Panc1 (cell line): Measurements from ENCODE around the gene ATG16L2. TPM values are rescaled to one million over a fixed set of nuclear protein-coding genes. Genes with fewer than 3 reads are reported as not detected.
A peak's percentile ranks its signal among the peaks of the same experiment; 100 is the strongest.

Experiments
- ATAC-seq: fragments of 200-7000 bp; cut with Tn5 transposase; 2 replicates; pipeline ENCODE4 v1.9.1; 2020; ENCODE audit warnings: mild to moderate bottlenecking, moderate library complexity
- BruUV-seq: library from RNA; stranded (reverse); fragments of 400-500 nt; replicated peaks from 2 replicates; lab custom pipeline; 2021; lab: Mats Ljungman, UMichigan
- CTCF ChIA-PET: fragments of 300-600 bp; sonication (Branson Sonifier 250); formaldehyde crosslinking; loops from one replicate; lab custom pipeline; 2022; ENCODE audit warnings: antibody characterized with exemption; lab: Charles Lee
- POLR2A ChIA-PET: fragments of 300-600 bp; sonication (Branson Sonifier 250); formaldehyde crosslinking; loops from one replicate; lab custom pipeline; 2022; ENCODE audit warnings: antibody characterized with exemption; lab: Charles Lee
- DNase-seq: peaks from one replicate; pipeline ENCODE4 v3.0.0-alpha.2; 2010; ENCODE audit warnings: low read depth, low spot score
- H3K27ac ChIP-seq: 2 replicates; pipeline ENCODE4 v1.5.1; 2011; ENCODE audit warnings: mild to moderate bottlenecking, low read length, inconsistent platforms
- H3K27me3 ChIP-seq: fragments of 200-500 bp; sonication (Bioruptor generic); 2 replicates; pipeline ENCODE4 v1.6.0; 2014; ENCODE audit warnings: low read length, inconsistent platforms; ENCODE audit not compliant: control insufficient read depth, insufficient read depth
- H3K36me3 ChIP-seq: fragments of 200-500 bp; sonication (Bioruptor generic); 2 replicates; pipeline ENCODE4 v1.5.1; 2014; ENCODE audit warnings: inconsistent platforms, mild to moderate bottlenecking, low read length, moderate library complexity; ENCODE audit not compliant: control insufficient read depth, insufficient read depth
- H3K4me1 ChIP-seq: 2 replicates; pipeline ENCODE4 v1.5.1; 2011; ENCODE audit warnings: inconsistent platforms, mild to moderate bottlenecking, low read length, moderate library complexity; ENCODE audit not compliant: control insufficient read depth, insufficient read depth
- H3K4me3 ChIP-seq, 2 experiments: 2 replicates each; pipeline ENCODE4 v1.5.1; 2011 to 2012; ENCODE audit warnings: low read depth in 2 of 2, low read length in 2 of 2, mild to moderate bottlenecking in 2 of 2, inconsistent platforms in 1 of 2, moderate library complexity in 1 of 2
- H3K9me3 ChIP-seq: fragments of 200-500 bp; sonication (Bioruptor generic); 2 replicates; pipeline ENCODE4 v1.5.1; 2014; ENCODE audit warnings: low read depth, mild to moderate bottlenecking, inconsistent platforms, low read length, moderate library complexity; ENCODE audit not compliant: control insufficient read depth, insufficient read depth
- CTCF ChIP-seq: fragments of 450-650 bp; IDR thresholded peaks from 2 replicates; pipeline ENCODE4 v1.5.1; 2017; ENCODE audit warnings: mild to moderate bottlenecking
- POLR2AphosphoS5 ChIP-seq: IDR thresholded peaks from 2 replicates; pipeline ENCODE4 v1.6.1; 2012; ENCODE audit warnings: mild to moderate bottlenecking, low read depth, low read length, moderate library complexity
- REST ChIP-seq, 2 experiments: IDR thresholded peaks; 2 replicates each; pipeline ENCODE4 v1.6.1; 2011 to 2012; ENCODE audit warnings: low read depth in 2 of 2, control low read depth in 1 of 2, low read length in 1 of 2, mild to moderate bottlenecking in 1 of 2, moderate library complexity in 1 of 2; ENCODE audit not compliant: insufficient read depth in 1 of 2
- SIN3A ChIP-seq: IDR thresholded peaks from 2 replicates; pipeline ENCODE4 v1.6.1; 2012; ENCODE audit warnings: low read depth, mild to moderate bottlenecking, low read length, moderate library complexity, borderline replicate concordance; ENCODE audit not compliant: insufficient read depth
- TCF7L2 ChIP-seq: IDR thresholded peaks from 2 replicates; pipeline ENCODE4 v1.6.1; 2011; ENCODE audit warnings: mild to moderate bottlenecking, low read depth, low read length, inconsistent platforms
- in situ Hi-C: cut with HindIII; loops from 2 replicates; pipeline ENCODE4 v1.10.0; 2016; ENCODE audit warnings: low sequenced_read_pairs, low pct_unique_long_range_greater_than_20kb
- intact Hi-C: fragments of 100-400 bp; cut with micrococcal nuclease; formaldehyde crosslinking; loops from one replicate; pipeline ENCODE4 v1.10.0; 2022; ENCODE audit not compliant: unreplicated experiment
- total RNA-seq: library from RNA; stranded (reverse); gene quantifications from one replicate; pipeline ENCODE4 v1.2.1, GENCODE V29; 2021; ENCODE audit not compliant: unreplicated experiment

Gene ATG16L2
- total RNA-seq, 1 experiment from 2014 or later, result 14.6 TPM

- peaks cover 10% of the 10 kb centered on the region for H3K4me1 ChIP-seq
- DNase-seq (no peak), ATAC-seq (peak; percentile 0; the same call in 1 of the 2 replicates)
- ChIA-PET CTCF (interaction anchor here (0.6 to 1.5 kb wide), 4 partner anchors 60 to 331 kb away, joined by 4 to 10 read pairs (median 8); partner anchors contain the start of gene ARAP1), POLR2A (interaction anchor here (1.2 kb wide), 1 partner anchor 15 kb away, joined by 5 read pairs; no protein-coding TSS in a partner anchor)
- H3K36me3 ChIP-seq, result no peaks in the 10 kb centered on the region
- no TSS peak for BruUV-seq
- in situ Hi-C loops (no loop called here), intact Hi-C loops (loop anchor here (2.0 kb wide), 1 partner anchor 88 kb away; no protein-coding TSS in a partner anchor)
- H3K27me3 ChIP-seq, result no peaks in the 10 kb centered on the region
- peak overlapping the region; percentile 73 for H3K27ac ChIP-seq
- peak overlapping the region; percentile 68 to 97 for H3K4me3 ChIP-seq
- TF ChIP-seq SIN3A (no peak), POLR2AphosphoS5 (no peak), REST (IDR thresholded peaks at IDR 0.05; ENCODE audit: insufficient read depth in 1 of 2, low read depth in 2 of 2, low read length in 1 of 2) (no peak), TCF7L2 (no peak), CTCF (no peak)
- H3K9me3 ChIP-seq, result no peaks in the 10 kb centered on the region
These were observed 1.6 kb upstream of the ATG16L2 start for GRCh38 chr11:72812604-72812966.

- peak overlapping the region; percentile 68 to 97 for H3K4me3 ChIP-seq
- H3K9me3 ChIP-seq, result no peaks in the 10 kb centered on the region
- peaks cover 10% of the 10 kb centered on the region for H3K4me1 ChIP-seq
- no peaks in the 10 kb centered on the region for H3K27me3 ChIP-seq
- no peaks in the 10 kb centered on the region for H3K36me3 ChIP-seq
- BruUV-seq, result TSS peak; percentile 87
- in situ Hi-C loops, result no loop called here
- ATAC-seq (peak; percentile 73), DNase-seq (peak; percentile 69)
- CTCF ChIA-PET, result interaction anchor here (0.6 to 1.5 kb wide), 4 partner anchors 61 to 330 kb away, joined by 4 to 10 read pairs (median 8); partner anchors contain the start of gene ARAP1
- intact Hi-C loops, result loop anchor here (2.0 kb wide), 1 partner anchor 88 kb away; no protein-coding TSS in a partner anchor
- peak overlapping the region; percentile 73 for H3K27ac ChIP-seq
- TF ChIP-seq POLR2AphosphoS5 (no peak), CTCF (peak; percentile 93), SIN3A (0 out of 2 replicates have a peak, but pooled peaks have one; percentile 40)
- POLR2A ChIA-PET, result interaction anchor here (0.7 kb wide), 1 partner anchor 29 kb away, joined by 3 read pairs; no protein-coding TSS in a partner anchor
These were observed 1.1 kb upstream of the ATG16L2 start for GRCh38 chr11:72812967-72813739.
